ENCODE measurements around the gene RABGAP1L. TPM values are rescaled to one million over a fixed set of nuclear protein-coding genes. Genes with fewer than 3 reads are reported as not detected.

RABGAP1L gene
- total and polyA plus RNA-seq, 2 of the 4 experiments (the other 2 are of a cell fraction): 7.9 to 26.7 TPM

DNA sequence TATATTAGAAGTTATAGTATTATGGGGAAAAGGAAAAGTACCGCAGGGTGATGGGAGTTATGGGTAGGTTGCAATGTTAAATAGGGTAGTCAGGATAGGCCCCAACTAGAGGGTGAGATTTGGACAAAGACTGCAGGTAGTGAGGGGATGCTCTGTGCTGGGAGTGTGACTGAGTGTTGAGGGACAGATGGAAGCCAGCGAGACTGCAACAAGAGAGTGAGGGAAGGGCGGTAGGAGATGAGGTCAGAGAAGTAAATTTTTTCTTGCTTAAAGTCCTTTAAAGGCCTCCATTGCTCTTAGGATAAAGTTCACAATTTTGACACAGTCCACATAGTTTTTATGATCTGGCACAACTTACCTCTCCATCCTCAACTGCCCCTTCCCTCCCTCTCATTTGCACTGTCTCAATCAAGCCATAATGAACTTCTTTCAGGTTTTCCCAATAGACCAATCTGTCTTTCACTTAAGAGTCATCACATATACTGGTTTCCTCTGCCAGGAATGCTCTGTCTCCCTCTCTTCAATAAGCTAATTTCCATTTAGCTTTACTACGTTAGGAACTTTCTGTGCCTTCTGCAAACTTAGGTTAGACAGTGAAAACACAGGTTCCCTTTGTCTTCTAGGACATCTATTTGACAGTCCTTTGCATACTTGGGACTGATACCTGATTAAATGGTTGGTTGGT is 602.7 kb downstream of the RABGAP1L start:
- H3K4me3 ChIP-seq (ENCODE audit: insufficient read depth, low read depth, low read length): no peak overlapping the region
- intact Hi-C loops (cut with micrococcal nuclease): no loop called here
- H3K23ac ChIP-seq (ENCODE audit: low read depth, low read length): no peak overlapping the region
- no peaks in the 10 kb centered on the region for H3K36me3 ChIP-seq (ENCODE audit: control insufficient read depth, insufficient read depth, low read length)
- H3K9ac ChIP-seq (ENCODE audit: low read depth, low read length): no peak overlapping the region
- H2AK5ac ChIP-seq (ENCODE audit: low read depth, low read length): no peak overlapping the region
- H2BK120ac ChIP-seq (ENCODE audit: low read depth, low read length): no peak overlapping the region
- POLR2A ChIA-PET (ENCODE audit: unreplicated experiment): no interaction called here
- no TSS peak for BruUV-seq (replicated peaks)
- no peaks in the 10 kb centered on the region for H3K79me1 ChIP-seq (ENCODE audit: low read depth in 1 of 2, low read length in 2 of 2)
- H4K20me1 ChIP-seq (ENCODE audit: insufficient read depth, low read length): no peaks in the 10 kb centered on the region
- no peak for ATAC-seq (ENCODE audit: low read depth)
- no peak for DNase-seq
- no peaks in the 10 kb centered on the region for H3K4me1 ChIP-seq (ENCODE audit: control insufficient read depth, insufficient read depth, low read length)
- CTCF ChIA-PET: interaction anchor here (1.1 kb wide), 1 partner anchor 15 kb away, joined by 3 read pairs; no protein-coding TSS in a partner anchor
- H3K9me1 ChIP-seq (ENCODE audit: insufficient read depth, low read length): no peaks in the 10 kb centered on the region
- no peak overlapping the region for H2AFZ ChIP-seq (replicated peaks; ENCODE audit: low read length, poor library complexity)
- H3K9me3 ChIP-seq (ENCODE audit: control insufficient read depth, insufficient read depth, low read length): no peaks in the 10 kb centered on the region
- no peak overlapping the region for H3K4me2 ChIP-seq (ENCODE audit: low read depth, low read length)
- H3K27ac ChIP-seq (ENCODE audit: insufficient read depth, low read length): no peak overlapping the region
- no peak overlapping the region for H4K5ac ChIP-seq (ENCODE audit: low read depth, low read length)
- dilution Hi-C loops (cut with HindIII; ENCODE audit: low sequenced_read_pairs, unreplicated experiment): no loop called here
- no peak overlapping the region for H4K91ac ChIP-seq (ENCODE audit: insufficient read depth, low read depth, low read length)
- no peak overlapping the region for H2BK20ac ChIP-seq (ENCODE audit: low read depth, low read length)
- H2BK15ac ChIP-seq (ENCODE audit: low read depth, low read length): no peak overlapping the region
- no peak overlapping the region for H2AK9ac ChIP-seq (replicated peaks; ENCODE audit: low read depth, low read length, poor library complexity)
- H3K18ac ChIP-seq (ENCODE audit: low read depth, low read length): no peak overlapping the region
- no peak overlapping the region for H3K56ac ChIP-seq (ENCODE audit: extremely low read depth, insufficient read depth, low read length)
- no peak overlapping the region for H4K8ac ChIP-seq (ENCODE audit: low read depth in 2 of 2, low read length in 2 of 2)
- H3K4ac ChIP-seq (ENCODE audit: low read depth, low read length): no peak overlapping the region
- H3K14ac ChIP-seq (replicated peaks; ENCODE audit: low read depth, low read length): no peak overlapping the region
- no peaks in the 10 kb centered on the region for H3K27me3 ChIP-seq (ENCODE audit: control insufficient read depth, insufficient read depth, low read length)
- TF ChIP-seq RCOR1 (IDR thresholded peaks at IDR 0.05; ENCODE audit: insufficient replicate concordance, low read length) (no peak), CEBPB (IDR thresholded peaks at IDR 0.05; ENCODE audit: low read depth, low read length) (no peak), POLR2A (IDR thresholded peaks at IDR 0.05; ENCODE audit: low read depth, low read length) (no peak), MXI1 (IDR thresholded peaks at IDR 0.05; ENCODE audit: borderline replicate concordance, low read depth, low read length) (no peak), NFE2L2 (IDR thresholded peaks at IDR 0.05; ENCODE audit: low read depth, low read length) (no peak), SMC3 (IDR thresholded peaks at IDR 0.05; ENCODE audit: low read depth, low read length) (no peak), MAFK (IDR thresholded peaks at IDR 0.05; ENCODE audit: low read depth, low read length) (no peak), CHD1 (IDR thresholded peaks at IDR 0.05; ENCODE audit: low read depth, low read length) (no peak)
- TF ChIP-seq, protein P1, sequence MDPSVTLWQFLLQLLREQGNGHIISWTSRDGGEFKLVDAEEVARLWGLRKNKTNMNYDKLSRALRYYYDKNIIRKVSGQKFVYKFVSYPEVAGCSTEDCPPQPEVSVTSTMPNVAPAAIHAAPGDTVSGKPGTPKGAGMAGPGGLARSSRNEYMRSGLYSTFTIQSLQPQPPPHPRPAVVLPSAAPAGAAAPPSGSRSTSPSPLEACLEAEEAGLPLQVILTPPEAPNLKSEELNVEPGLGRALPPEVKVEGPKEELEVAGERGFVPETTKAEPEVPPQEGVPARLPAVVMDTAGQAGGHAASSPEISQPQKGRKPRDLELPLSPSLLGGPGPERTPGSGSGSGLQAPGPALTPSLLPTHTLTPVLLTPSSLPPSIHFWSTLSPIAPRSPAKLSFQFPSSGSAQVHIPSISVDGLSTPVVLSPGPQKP (IDR thresholded peaks at IDR 0.05; ENCODE audit: borderline replicate concordance, low read depth, low read length): no peak
- H2BK5ac ChIP-seq (ENCODE audit: low read depth, low read length, poor library complexity, severe bottlenecking): no peak overlapping the region
- in situ Hi-C loops (cut with MboI; ENCODE audit: low sequenced_read_pairs): no loop called here
- 100% methylated on average over 1 of the region's 4 CpGs; no CpG with 5 or more reads in 1 of the 2 experiments for WGBS, 2 experiments (ENCODE audit: extremely low coverage in 2 of 2, insufficient read length in 1 of 2)
